ENCODE data around the gene MET.
A peak's percentile ranks its signal among the peaks of the same experiment; 100 is the strongest.

MET gene

GRCh38 chr7:116815041-116815440 lies 143.0 kb downstream of the MET start:
- TF ChIP-seq EP300 (IDR thresholded peaks at IDR 0.05; ENCODE audit: borderline replicate concordance): no peak
- no peak for TF ChIP-seq NFIC (IDR thresholded peaks at IDR 0.05)

GRCh38 chr7:116820149-116820548 lies 148.2 kb downstream of the MET start:
- TF ChIP-seq CREB1 (IDR thresholded peaks at IDR 0.05; ENCODE audit: low read depth) (no peak), USF1 (IDR thresholded peaks at IDR 0.05) (no peak), CEBPB (IDR thresholded peaks at IDR 0.05) (no peak), TAF1 (IDR thresholded peaks at IDR 0.05; ENCODE audit: low read depth) (no peak), RAD21 (IDR thresholded peaks at IDR 0.05; ENCODE audit: low read depth) (no peak), FOXM1 (IDR thresholded peaks at IDR 0.05; ENCODE audit: borderline replicate concordance, low read depth) (no peak), TCF12 (IDR thresholded peaks at IDR 0.05; ENCODE audit: low read depth) (no peak), EP300 (IDR thresholded peaks at IDR 0.05; ENCODE audit: borderline replicate concordance) (no peak), MAX (IDR thresholded peaks at IDR 0.05) (no peak), REST (IDR thresholded peaks at IDR 0.05; ENCODE audit: low read depth) (no peak)

- TF ChIP-seq FOXM1 (IDR thresholded peaks at IDR 0.05; ENCODE audit: borderline replicate concordance, low read depth) (no peak), YY1 (IDR thresholded peaks at IDR 0.05; ENCODE audit: low read depth) (no peak), TAF1 (IDR thresholded peaks at IDR 0.05; ENCODE audit: low read depth) (no peak), TEAD4 (IDR thresholded peaks at IDR 0.05) (no peak), TCF12 (IDR thresholded peaks at IDR 0.05; ENCODE audit: low read depth) (no peak), MAX (IDR thresholded peaks at IDR 0.05) (no peak), ZBTB7A (IDR thresholded peaks at IDR 0.05; ENCODE audit: low read depth) (no peak), USF1 (IDR thresholded peaks at IDR 0.05) (no peak), EP300 (IDR thresholded peaks at IDR 0.05; ENCODE audit: borderline replicate concordance) (no peak), EGR1 (IDR thresholded peaks at IDR 0.05) (no peak), CEBPB (IDR thresholded peaks at IDR 0.05) (no peak), NFIC (IDR thresholded peaks at IDR 0.05) (no peak), REST (IDR thresholded peaks at IDR 0.05; ENCODE audit: low read depth) (no peak), CREB1 (IDR thresholded peaks at IDR 0.05; ENCODE audit: low read depth) (no peak), RAD21 (IDR thresholded peaks at IDR 0.05; ENCODE audit: low read depth) (no peak)
Observed at GRCh38 chr7:116824449-116824848, 152.5 kb downstream of the MET start.

- TF ChIP-seq MAX (IDR thresholded peaks at IDR 0.05): no peak
- TF ChIP-seq RAD21 (IDR thresholded peaks at IDR 0.05; ENCODE audit: low read depth): peak; percentile 29; the same call in 1 of the 2 replicates
Observed at GRCh38 chr7:116828281-116828680, 156.3 kb downstream of the MET start.

- TF ChIP-seq TCF12 (IDR thresholded peaks at IDR 0.05; ENCODE audit: low read depth) (no peak), MAX (IDR thresholded peaks at IDR 0.05) (no peak), FOXM1 (IDR thresholded peaks at IDR 0.05; ENCODE audit: borderline replicate concordance, low read depth) (no peak), TEAD4 (IDR thresholded peaks at IDR 0.05) (no peak), EP300 (IDR thresholded peaks at IDR 0.05; ENCODE audit: borderline replicate concordance) (no peak), CEBPB (IDR thresholded peaks at IDR 0.05) (no peak), RAD21 (IDR thresholded peaks at IDR 0.05; ENCODE audit: low read depth) (no peak)
Observed at GRCh38 chr7:116829041-116829440, 157.0 kb downstream of the MET start.

GRCh38 chr7:116829493-116829892 lies 157.5 kb downstream of the MET start:
- no peak for TF ChIP-seq FOXM1 (IDR thresholded peaks at IDR 0.05; ENCODE audit: borderline replicate concordance, low read depth)
- TF ChIP-seq YY1 (IDR thresholded peaks at IDR 0.05; ENCODE audit: low read depth): no peak
- TF ChIP-seq CEBPB (IDR thresholded peaks at IDR 0.05): no peak
- no peak for TF ChIP-seq ZBTB7A (IDR thresholded peaks at IDR 0.05; ENCODE audit: low read depth)
- no peak for TF ChIP-seq NFIC (IDR thresholded peaks at IDR 0.05)
- no peak for TF ChIP-seq REST (IDR thresholded peaks at IDR 0.05; ENCODE audit: low read depth)
